Stimulated activated CD8-positive, alpha-beta memory T cell treated with anti-CD3 and anti-CD28 coated beads, Interleukin-4, amount 100 ng/mL, for 4 hours (primary cell): Measurements from ENCODE around the gene LMTK3.

Experiments
- DNase-seq, 2 donors: peaks; one replicate each; pipeline ENCODE4 v3.0.0-alpha.2; 2020; ENCODE audit warnings: low read depth in 2 of 2, low spot score in 1 of 2

The LMTK3 gene

GRCh38 chr19:48452289-48453190 lies 59.1 kb downstream of the LMTK3 start:
- DNase-seq = no peak

GRCh38 chr19:48451624-48452023 lies 60.0 kb downstream of the LMTK3 start:
- no peak for DNase-seq

- no peak for DNase-seq
Observed at GRCh38 chr19:48450863-48451262, 60.8 kb downstream of the LMTK3 start.

DNA sequence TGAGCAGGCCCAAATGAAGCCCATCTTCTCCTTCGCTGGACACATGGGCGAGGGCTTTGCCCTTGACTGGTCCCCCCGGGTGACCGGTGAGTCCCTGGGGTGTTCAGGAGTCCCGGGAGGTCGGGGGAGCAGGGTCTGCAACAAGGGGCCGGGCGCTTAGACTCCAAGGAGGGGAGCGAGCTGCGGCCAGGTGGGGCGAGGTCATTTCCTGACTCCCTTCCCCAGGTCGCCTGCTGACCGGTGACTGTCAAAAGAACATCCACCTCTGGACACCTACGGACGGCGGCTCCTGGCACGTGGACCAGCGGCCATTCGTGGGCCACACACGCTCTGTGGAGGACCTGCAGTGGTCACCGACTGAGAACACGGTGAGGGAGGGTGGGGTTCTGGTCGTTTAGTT lies 61.2 kb downstream of the LMTK3 start:
- no peak for DNase-seq

DNA sequence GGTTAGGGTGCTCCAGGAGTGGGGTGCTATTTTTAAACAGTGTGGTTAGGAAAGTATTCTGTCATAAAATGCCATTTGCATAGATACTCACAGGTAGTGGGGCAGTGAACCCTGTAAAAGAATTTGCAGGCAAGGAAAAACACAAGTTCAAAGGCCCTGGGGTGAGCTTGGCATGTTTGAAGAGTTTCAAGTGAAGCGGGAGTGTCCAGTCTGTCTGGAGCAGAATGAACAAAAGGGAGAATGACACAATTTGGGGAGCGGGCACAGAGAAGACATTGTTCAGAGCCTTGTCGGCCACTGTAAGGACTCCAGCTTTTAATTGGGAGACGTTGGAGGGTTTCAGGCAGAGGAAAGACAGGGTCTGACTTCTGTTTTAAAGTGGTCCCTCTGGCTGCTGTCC lies 63.1 kb downstream of the LMTK3 start:
- DNase-seq = no peak

- no peak for DNase-seq
Observed at GRCh38 chr19:48446579-48446978, 65.1 kb downstream of the LMTK3 start.

GRCh38 chr19:48445606-48446481 lies 65.8 kb downstream of the LMTK3 start, which contains the start of gene GRWD1:
Gene GRWD1, plus strand, starts transcription at chr19:48445983. Its CDS starts 23 bp downstream, at chr19:48446006.
- DNase-seq = peak; percentile 85 to 86

- DNase-seq = no peak
Observed at GRCh38 chr19:48445256-48445605, 66.4 kb downstream of the LMTK3 start.

- no peak for DNase-seq
Observed at GRCh38 chr19:48444936-48445200, 66.8 kb downstream of the LMTK3 start.

DNA sequence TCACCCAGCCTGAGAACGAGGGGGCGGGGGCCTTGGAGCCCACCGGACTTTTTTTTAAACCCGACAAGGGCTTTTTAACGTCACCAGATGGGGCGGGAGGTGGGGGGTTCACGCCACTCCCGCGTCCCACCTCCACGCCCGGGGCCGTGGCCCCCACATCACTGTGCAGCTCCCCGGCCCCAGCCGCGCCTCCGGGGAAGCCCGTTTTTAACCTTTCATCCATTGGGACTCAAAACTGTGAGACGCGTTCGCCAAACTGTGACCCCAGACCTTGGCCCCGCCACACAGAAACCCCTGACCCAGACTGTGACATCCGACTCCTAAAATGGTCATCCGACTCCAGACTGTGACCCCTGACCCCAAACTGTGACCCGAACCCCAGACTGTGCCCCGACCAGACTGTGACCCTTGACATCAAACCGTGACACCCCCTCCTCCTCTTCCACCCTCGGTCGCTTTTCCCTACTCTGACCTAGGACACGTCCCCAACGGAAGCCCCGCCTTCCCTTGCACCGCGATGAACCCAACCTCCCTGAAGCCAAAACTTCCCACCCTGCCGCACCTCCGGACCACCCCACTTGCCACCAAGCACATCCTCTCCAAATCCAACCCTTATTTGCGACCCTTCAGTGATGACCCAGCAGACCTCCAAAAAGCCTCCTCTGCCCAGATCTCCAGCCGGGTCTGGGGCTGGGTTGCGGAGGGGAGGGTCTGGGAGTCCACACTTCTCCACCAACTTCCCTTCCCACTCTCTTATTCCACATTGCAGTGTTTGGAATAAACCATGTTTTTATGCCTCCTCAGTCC lies 67.3 kb downstream of the LMTK3 start:
- no peak for DNase-seq

DNA sequence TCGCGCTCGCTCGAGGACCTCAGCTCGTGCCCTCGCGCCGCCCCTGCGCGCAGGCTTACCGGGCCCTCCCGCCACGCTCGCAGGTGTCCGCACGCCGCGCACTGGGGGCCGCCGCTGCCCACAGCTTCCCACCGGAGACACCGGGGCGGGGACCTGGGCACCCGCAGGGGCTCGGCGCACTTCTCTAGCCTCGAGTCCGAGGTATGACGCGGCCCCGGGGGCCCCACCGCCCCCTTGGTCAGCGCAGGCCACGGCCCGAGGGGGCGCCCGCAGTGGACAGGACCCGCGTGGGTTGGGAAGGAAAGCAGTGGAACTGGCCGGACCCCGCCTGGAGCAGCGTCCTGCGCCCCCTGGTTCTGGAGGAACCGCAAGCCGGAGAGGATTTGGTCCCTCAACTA lies 67.9 kb downstream of the LMTK3 start:
- DNase-seq = no peak

GRCh38 chr19:48443256-48443655 lies 68.4 kb downstream of the LMTK3 start:
- no peak for DNase-seq

- no peak for DNase-seq
Observed at GRCh38 chr19:48442116-48443035, 69.3 kb downstream of the LMTK3 start.

DNA sequence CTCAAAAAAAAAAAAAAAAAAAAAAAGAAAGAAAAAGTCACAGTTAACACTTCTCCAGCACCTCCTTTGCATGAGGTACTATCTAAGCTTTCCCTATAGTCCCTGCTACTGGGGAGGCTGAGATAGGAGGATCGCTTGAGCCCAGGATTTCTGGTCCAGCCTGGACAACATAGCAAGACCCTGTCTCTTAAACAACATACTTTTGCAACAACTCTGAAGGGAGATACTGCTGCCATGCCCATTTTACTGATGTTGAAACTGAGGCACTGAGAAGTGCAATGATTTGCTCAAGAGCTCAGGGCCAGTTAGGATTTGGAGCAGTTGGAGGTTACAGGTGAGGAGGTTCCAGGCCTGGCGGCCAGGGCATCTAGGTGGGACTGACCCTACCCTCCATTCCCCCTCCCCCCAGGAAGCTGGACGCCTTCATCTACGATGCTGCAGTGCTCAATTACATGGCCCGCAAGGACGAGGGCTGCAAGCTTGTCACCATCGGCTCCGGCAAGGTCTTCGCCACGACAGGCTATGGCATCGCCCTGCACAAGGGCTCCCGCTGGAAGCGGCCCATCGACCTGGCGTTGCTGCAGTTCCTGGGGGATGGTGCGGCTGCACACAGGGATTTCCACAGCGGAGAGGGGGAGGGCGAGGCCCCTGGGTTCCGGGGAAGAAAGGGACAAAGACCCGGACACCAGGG lies 70.1 kb downstream of the LMTK3 start:
- no peak for DNase-seq

- DNase-seq = no peak
Observed at GRCh38 chr19:48436586-48436985, 75.0 kb downstream of the LMTK3 start.
